ENCODE data around the gene CTTN.
"Not testable (repeated sequence)": the region's sequence is repeated elsewhere in the genome, so short reads cannot be mapped to it uniquely, and the experiment has no call there.

CTTN gene

DNA sequence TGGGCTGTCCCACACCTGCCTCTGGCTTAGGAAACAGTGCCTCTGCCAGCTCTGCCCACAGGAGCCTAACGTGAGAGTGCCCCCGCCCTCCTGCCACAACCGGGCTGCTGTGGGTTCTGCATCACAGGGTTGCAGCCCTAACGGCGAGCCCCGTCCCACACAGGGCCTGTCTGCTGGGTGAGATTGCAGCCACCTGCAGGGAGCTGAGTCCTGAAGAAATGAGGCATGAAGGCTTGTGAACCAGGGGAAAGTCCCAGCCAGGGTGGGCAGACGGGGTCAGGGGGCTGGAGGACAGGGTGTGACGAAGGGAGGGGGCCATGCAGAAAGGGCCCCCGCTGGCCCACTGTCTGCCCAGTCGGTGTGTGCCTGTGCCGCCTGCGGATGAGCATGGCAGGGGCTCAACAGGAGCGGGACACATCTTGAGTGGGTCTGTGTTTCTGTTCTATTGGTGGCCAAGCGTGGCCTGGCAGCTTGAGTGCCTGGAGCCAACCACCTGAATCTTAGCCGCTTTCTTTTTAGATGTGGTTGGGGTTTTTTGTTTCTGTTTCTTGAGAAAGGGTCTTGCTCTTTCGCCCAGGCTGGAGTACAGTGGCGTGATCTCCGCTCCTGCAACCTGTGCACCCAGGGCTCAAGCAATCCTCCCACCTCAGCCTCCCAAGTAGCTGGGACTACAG is 38.9 kb downstream of the CTTN start:
- H3K27ac ChIP-seq = no peak overlapping the region
- H3K4me3 ChIP-seq = no peak overlapping the region

- Histone ChIP-seq H3K27ac (no peak overlapping the region), H3K4me3 (no peak overlapping the region)
These were observed 41.9 kb downstream of the CTTN start for GRCh38 chr11:70440206-70440605.

DNA sequence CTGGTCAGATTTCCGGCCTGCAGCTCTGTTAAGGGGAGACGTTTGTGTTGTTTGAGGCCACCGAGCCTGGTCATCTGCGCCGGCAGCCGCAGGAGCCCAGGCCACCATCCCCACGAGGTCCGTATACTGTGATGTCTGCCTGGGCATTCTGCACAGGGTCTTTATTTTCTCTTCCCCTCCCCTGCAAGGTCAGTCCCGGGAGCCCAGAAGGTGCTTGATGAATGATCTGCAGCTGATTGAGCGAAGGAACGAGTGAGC is 45.4 kb downstream of the CTTN start:
- no peak overlapping the region for H3K4me3 ChIP-seq
- no peak overlapping the region for H3K27ac ChIP-seq

GRCh38 chr11:70445091-70445490 is 46.8 kb downstream of the CTTN start:
- Histone ChIP-seq H3K27ac (no peak overlapping the region), H3K4me3 (no peak overlapping the region)

DNA sequence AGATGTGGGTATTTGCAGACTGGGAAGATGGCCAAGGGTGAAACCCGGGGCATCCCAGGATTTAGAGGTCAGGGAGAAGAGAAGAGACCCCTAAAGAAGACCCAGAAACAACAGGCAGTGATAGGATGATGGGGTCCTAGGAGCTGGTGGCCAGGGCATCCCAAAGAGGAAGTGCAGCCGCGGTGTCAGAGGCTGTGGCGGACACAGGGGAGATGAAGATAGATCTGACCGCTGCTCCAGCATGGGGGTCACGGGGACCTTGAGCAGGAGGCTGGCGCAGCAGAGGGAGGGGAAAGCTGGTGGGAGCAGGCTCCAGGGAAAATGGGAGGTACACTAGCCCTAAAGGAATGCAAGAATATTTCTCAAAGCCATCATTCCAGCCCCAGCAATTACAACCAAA is 47.3 kb downstream of the CTTN start:
- Histone ChIP-seq H3K4me3 (no peak overlapping the region), H3K27ac (no peak overlapping the region)

DNA sequence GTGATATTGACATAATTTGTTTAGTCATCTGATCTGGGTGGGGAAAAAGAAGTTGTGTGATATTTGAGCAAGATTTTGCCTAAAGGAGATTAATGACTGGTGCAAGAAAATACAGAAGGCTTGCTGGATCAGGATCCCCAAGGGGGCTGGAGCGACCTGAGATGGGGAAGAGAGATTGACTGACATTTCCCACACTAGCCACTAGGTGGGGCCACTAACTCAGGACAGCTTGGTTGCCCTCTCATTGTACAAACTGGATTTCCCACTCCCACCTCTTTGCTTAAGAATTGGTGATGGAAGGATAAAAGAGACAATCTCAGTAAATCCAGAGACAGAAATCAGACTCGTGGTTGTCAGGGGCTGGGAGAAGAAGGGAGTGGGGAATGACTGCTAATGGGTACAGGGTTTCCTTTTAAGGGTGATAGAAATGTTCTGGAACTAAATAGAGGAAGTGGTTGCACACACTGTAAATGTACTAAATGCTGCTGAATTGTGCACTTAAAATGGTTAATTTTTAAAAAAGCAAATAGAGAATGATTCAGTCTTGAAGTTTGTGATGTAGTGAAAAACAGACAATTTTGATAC is 50.7 kb downstream of the CTTN start:
- H3K4me3 ChIP-seq = no peak overlapping the region
- H3K27ac ChIP-seq = no peak overlapping the region

DNA sequence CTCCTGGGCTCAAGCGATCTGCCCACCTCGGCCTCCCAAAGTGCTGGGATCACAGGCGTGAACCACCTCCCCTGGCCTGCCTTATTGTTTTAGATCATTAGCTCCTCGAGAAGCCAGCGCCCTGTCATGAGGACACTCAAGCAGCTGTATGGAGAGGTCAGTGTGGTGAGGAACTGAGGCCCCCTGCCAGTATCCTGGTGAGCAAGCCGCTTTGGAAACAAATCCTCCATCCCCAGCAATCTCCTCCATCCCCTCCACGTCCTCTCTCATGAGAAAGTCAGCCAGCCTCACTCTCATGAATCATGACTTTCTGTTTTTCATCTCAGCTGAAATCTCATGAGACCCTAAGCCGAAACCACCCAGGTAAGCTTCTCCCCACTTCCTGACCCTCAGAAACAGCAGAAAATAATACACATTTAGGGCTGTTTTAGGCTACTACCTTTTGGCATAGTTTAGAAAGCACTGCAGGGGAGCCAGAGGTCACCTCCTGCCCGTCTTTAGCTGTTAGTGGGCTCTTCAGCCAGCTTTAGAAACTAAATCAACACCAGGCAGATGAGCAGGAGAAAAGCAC is 56.0 kb downstream of the CTTN start:
- Histone ChIP-seq H3K27ac (no peak overlapping the region), H3K4me3 (no peak overlapping the region)

DNA sequence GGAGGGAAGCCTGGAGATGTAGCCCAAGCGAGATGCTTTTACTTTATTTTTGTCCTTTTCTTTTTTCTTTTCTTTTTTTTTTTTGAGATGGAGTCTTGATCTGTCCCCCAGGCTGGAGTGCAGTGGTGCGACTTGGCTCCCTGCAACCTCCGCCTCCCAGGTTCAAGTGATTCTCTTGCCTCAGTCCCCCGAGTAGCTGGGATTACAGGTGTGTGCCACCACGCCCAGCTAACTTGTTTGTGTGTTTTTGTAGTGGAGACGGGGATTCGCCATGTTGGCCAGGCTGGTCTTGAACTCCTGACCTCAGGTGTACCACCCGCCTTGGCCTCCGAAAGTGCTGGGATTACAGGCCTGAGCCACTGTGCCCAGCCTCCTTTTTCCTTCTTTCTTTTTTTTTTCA is 56.5 kb downstream of the CTTN start:
- H3K4me3 ChIP-seq = not testable (repeated sequence)

GRCh38 chr11:70455354-70455753 is 57.0 kb downstream of the CTTN start:
- no peak overlapping the region for H3K27ac ChIP-seq

More for the DNA sequence above, 56.5 kb downstream of the CTTN start:
- not testable (repeated sequence) for H3K27ac ChIP-seq

GRCh38 chr11:70456921-70457532 is 58.7 kb downstream of the CTTN start:
- no peak overlapping the region for H3K27ac ChIP-seq
- no peak overlapping the region for H3K4me3 ChIP-seq

More at GRCh38 chr11:70455354-70455753, 57.0 kb downstream of the CTTN start:
- no peak overlapping the region for H3K4me3 ChIP-seq

GRCh38 chr11:70458736-70459135 is 60.4 kb downstream of the CTTN start:
- H3K4me3 ChIP-seq = no peak overlapping the region
- H3K27ac ChIP-seq = no peak overlapping the region

GRCh38 chr11:70460111-70460510 is 61.8 kb downstream of the CTTN start:
- Histone ChIP-seq H3K4me3 (no peak overlapping the region), H3K27ac (no peak overlapping the region)

DNA sequence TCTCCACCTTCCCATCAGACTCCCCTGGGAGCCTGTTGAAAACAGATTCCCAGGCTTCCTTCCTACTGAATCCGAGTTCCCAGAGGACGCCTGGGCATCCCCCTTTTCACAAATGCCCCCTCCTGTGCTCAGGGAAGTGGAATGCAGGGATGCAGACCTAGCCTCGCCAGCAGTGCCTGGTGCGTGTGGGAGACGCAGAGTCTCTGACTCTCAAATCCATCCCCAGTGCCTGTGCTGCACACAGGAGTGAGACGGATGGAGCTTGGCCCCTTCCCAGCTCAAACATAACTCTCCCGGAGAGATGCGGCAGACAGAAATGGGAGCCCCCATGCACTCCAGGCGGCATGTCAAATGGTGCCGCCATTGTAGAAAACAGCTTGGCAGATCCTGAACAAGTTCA is 62.6 kb downstream of the CTTN start:
- Histone ChIP-seq H3K27ac (no peak overlapping the region), H3K4me3 (no peak overlapping the region)

DNA sequence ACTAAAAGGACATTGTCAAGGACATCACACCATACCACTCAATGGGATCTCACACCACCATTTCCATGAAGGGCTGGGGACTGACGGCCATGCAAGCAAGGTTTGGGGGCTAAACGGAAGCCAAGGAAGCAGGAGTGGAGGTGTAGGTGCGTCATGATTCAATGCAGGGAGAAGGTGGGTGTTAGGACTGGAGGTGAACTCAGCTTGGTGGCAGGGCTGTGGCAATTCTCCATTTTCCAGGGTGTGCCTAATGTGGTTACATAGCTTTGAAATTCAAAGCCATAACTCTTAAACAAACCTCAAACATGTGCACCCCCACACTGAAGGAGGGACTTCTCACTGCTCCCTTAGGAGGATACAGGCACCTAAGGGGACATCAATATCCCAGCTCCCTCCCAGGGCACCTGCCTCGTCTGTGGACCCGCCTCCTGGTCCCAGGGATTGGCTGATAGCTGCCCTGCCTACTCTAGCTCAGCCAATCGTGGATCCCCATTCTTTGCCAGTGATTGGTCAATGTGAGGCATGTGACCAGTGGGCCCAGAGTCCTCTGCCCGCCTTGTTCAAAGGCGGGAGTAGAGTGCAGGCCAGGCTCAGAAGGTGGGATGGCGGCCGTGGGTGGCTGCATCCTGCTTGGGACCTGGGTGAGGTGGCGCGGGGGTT is 64.6 kb downstream of the CTTN start:
- Histone ChIP-seq H3K27ac (no peak overlapping the region), H3K4me3 (no peak overlapping the region)

- H3K4me3 ChIP-seq = no peak overlapping the region
These were observed 65.3 kb downstream of the CTTN start for GRCh38 chr11:70463478-70464255.

GRCh38 chr11:70464509-70465361 is 66.4 kb downstream of the CTTN start:
- no peak overlapping the region for H3K27ac ChIP-seq
- no peak overlapping the region for H3K4me3 ChIP-seq

More at GRCh38 chr11:70463478-70464255, 65.3 kb downstream of the CTTN start:
- no peak overlapping the region for H3K27ac ChIP-seq

DNA sequence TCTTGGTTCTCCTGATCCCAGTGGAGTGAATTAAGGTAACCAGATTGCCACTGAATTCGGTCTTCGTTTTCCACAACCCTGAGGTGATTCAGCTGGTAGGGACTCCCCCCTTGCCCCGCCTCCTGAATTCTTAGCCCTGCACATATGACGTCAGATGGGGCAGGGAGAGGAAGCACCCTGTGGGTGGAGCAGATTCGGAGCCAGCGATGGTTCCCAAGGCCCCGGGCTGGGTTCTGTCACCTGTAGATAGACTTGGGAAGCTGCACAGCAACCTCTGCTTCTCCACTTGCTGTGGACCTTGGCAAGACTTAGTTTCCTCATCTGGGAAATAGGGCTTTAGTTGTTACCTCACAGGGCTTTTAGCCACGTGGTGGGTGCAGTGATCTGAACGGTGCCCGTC is 67.8 kb downstream of the CTTN start:
- Histone ChIP-seq H3K27ac (no peak overlapping the region), H3K4me3 (no peak overlapping the region)

- H3K27ac ChIP-seq = no peak overlapping the region
- no peak overlapping the region for H3K4me3 ChIP-seq
These were observed 68.3 kb downstream of the CTTN start for GRCh38 chr11:70466596-70466995.
